CD14-positive monocyte (primary cell): Measurements from ENCODE around the gene ADAMTS4. TPM values are rescaled to one million over a fixed set of nuclear protein-coding genes. Genes with fewer than 3 reads are reported as not detected.

Experiments used
- DNase-seq, 3 donors: peaks; one replicate each; pipeline ENCODE4 v3.0.0-alpha.2; 2011 to 2022
- H2AFZ ChIP-seq: 2 replicates; pipeline ENCODE4 v1.6.0; 2012; ENCODE audit warnings: mild to moderate bottlenecking, low read depth, low read length, inconsistent platforms; ENCODE audit not compliant: insufficient read depth, poor library complexity, severe bottlenecking
- H3K27ac ChIP-seq, 2 donors: 1 replicate in 1 of 2; 2 replicates in 1 of 2; pipeline ENCODE4 v1.5.1; 2012 to 2013; ENCODE audit warnings: low read length in 2 of 2, control low read depth in 1 of 2, inconsistent platforms in 1 of 2, low read depth in 1 of 2, mild to moderate bottlenecking in 1 of 2
- H3K27me3 ChIP-seq, 2 donors: one replicate each; pipeline versions ENCODE4 v1.6.0 to v1.6.1; 2011 to 2013; ENCODE audit warnings: low read length in 2 of 2; ENCODE audit not compliant: control insufficient read depth in 2 of 2, insufficient read depth in 2 of 2
- H3K36me3 ChIP-seq, 2 donors: replicated peaks in 1 of 2; 1 replicate in 1 of 2; 2 replicates in 1 of 2; pipeline versions ENCODE4 v1.5.1 to v1.6.1; 2012 to 2013; ENCODE audit warnings: low read length in 2 of 2, control low read depth in 1 of 2, inconsistent platforms in 1 of 2, mild to moderate bottlenecking in 1 of 2; ENCODE audit not compliant: insufficient read depth in 2 of 2, control insufficient read depth in 1 of 2
- H3K4me1 ChIP-seq, 2 donors: 1 replicate in 1 of 2; 2 replicates in 1 of 2; pipeline versions ENCODE4 v1.5.1 to v1.6.1; 2012 to 2013; ENCODE audit warnings: low read length in 2 of 2, control low read depth in 1 of 2, inconsistent platforms in 1 of 2, mild to moderate bottlenecking in 1 of 2, moderate library complexity in 1 of 2; ENCODE audit not compliant: insufficient read depth in 2 of 2, control insufficient read depth in 1 of 2
- H3K4me2 ChIP-seq: replicated peaks from 2 replicates; pipeline ENCODE3; 2012; ENCODE audit warnings: low read length, moderate library complexity, mild to moderate bottlenecking; ENCODE audit not compliant: poor library complexity, severe bottlenecking; ENCODE audit errors: extremely low read depth
- H3K4me3 ChIP-seq, 3 experiments: fragments of 200-600 bp in 1 of 3; sonication (generic) in 1 of 3; replicated peaks in 1 of 3; 1 replicate in 2 of 3; 2 replicates in 1 of 3; pipeline ENCODE4 v1.5.1; 2011 to 2013; ENCODE audit warnings: low read length in 3 of 3, mild to moderate bottlenecking in 3 of 3, control low read depth in 2 of 3, low read depth in 2 of 3, inconsistent platforms in 1 of 3, moderate library complexity in 1 of 3
- H3K79me2 ChIP-seq: 2 replicates; pipeline ENCODE4 v1.6.0; 2012; ENCODE audit warnings: mild to moderate bottlenecking, control low read depth, inconsistent platforms, low read length, moderate library complexity; ENCODE audit not compliant: insufficient read depth
- H3K9ac ChIP-seq: 2 replicates; pipeline ENCODE4 v1.6.0; 2017; ENCODE audit warnings: low read length, mild to moderate bottlenecking; ENCODE audit not compliant: insufficient read depth, poor library complexity, severe bottlenecking
- H3K9me3 ChIP-seq, 2 donors: replicated peaks in 1 of 2; 1 replicate in 1 of 2; 2 replicates in 1 of 2; pipeline versions ENCODE4 v1.5.1 to v1.6.1; 2012 to 2013; ENCODE audit warnings: low read length in 2 of 2, control low read depth in 1 of 2; ENCODE audit not compliant: control insufficient read depth in 1 of 2, insufficient read depth in 1 of 2
- H4K20me1 ChIP-seq: 2 replicates; pipeline ENCODE4 v1.6.0; 2012; ENCODE audit warnings: mild to moderate bottlenecking, low read length, control low read depth, moderate library complexity; ENCODE audit not compliant: insufficient read depth
- H3K27ac Mint-ChIP-seq, 7 donors: one replicate each; pipeline ENCODE4 v1.8.0; 2020; ENCODE audit warnings: mild to moderate bottlenecking in 7 of 7, mixed read lengths in 7 of 7, moderate library complexity in 6 of 7, inconsistent platforms in 2 of 7
- H3K27me3 Mint-ChIP-seq, 3 donors: one replicate each; pipeline ENCODE4 v1.8.0; 2021 to 2022; ENCODE audit warnings: low read depth in 3 of 3, mild to moderate bottlenecking in 3 of 3, mixed read lengths in 3 of 3, moderate library complexity in 3 of 3, inconsistent platforms in 1 of 3
- H3K36me3 Mint-ChIP-seq, 2 donors: one replicate each; pipeline ENCODE4 v1.8.0; 2020; ENCODE audit warnings: mixed read lengths in 2 of 2, inconsistent platforms in 1 of 2, mild to moderate bottlenecking in 1 of 2
- H3K4me1 Mint-ChIP-seq: one replicate; pipeline ENCODE4 v1.8.0; 2020; ENCODE audit warnings: mild to moderate bottlenecking, mixed read lengths
- H3K4me3 Mint-ChIP-seq, 2 donors: one replicate each; pipeline ENCODE4 v1.8.0; 2020; ENCODE audit warnings: mild to moderate bottlenecking in 2 of 2, mixed read lengths in 2 of 2, moderate library complexity in 1 of 2
- H3K9me3 Mint-ChIP-seq, 7 donors: one replicate each; pipeline ENCODE4 v1.8.0; 2020 to 2022; ENCODE audit warnings: mixed read lengths in 7 of 7, mild to moderate bottlenecking in 6 of 7, moderate library complexity in 6 of 7, inconsistent platforms in 2 of 7
- WGBS: methylation state at CpG from one replicate; pipeline ENCODE4 v1.1.5; 2013; ENCODE audit warnings: missing lambda C conversion rate; ENCODE audit not compliant: insufficient coverage; 5-methylcytosine and 5-hydroxymethylcytosine counted together
- intact Hi-C, 2 donors: fragments of 100-400 bp; cut with micrococcal nuclease; formaldehyde crosslinking; loops; one replicate each; pipeline versions ENCODE4 v1.15.0 to v1.15.1; 2023
- polyA plus RNA-seq, 3 donors: library from polyadenylated mRNA; depleted of rRNA in 1 of 3; unstranded in 2 of 3; stranded (reverse) in 1 of 3; fragments of 300-500 nt in 2 of 3; fragments of >200 nt in 1 of 3; fragmentation: Illumina TruSeq in 2 of 3; gene quantifications; 1 replicate in 2 of 3; 2 replicates in 1 of 3; pipeline ENCODE4 v1.2.3, GENCODE V29; 2012 to 2021
- TF ChIP-seq, protein P1 (sequence below): fragments of 200-600 bp; IDR thresholded peaks from one replicate; pipeline ENCODE4 v1.8.0; 2022; ENCODE audit warnings: antibody characterized with exemption, mild to moderate bottlenecking

Gene ADAMTS4
- polyA plus RNA-seq, 3 donors: 0.01 to 0.04 TPM; not detected in 1

DNA sequence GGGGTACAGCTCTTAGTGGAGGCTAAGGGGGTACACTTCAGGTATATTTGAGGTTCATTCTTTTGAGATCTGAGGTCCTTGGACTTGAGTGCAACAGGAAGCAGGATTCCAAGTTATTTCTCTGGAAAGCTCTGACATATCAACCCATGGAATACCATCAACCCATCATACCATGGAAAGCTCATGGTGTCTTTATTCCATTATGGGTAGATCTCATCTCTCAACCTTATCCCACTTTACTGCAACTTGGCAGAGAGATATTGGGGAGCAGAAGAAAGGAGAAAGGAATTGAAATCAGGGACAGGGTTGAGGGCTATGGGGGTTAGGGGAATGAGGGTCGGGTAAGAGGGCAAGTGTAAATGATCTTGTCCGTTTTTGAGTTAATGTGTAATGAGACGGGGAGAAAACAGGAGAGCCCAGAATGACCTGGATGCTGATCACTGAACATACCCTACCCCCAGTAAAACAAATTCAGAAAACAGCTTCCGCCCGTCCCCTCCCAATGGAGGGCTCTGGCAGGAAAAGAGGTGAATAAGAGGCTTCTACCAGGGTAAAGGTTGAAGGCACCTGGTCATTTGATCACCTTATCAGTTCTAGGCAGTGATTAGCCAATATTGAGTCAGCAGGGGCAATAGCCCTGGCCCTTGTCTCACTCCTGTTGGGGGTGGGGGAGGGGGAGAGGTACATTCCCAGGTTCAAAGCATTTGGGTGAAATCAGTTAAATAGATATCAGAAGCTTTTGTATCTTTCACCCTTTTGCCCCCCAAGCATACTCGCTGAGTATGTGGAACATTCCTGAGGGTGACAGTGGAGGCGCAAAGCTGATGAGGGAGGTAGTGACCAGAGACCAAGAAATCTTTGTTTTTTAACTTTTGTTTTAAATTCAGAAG is 25.2 kb upstream of the ADAMTS4 start:
- H3K4me1 Mint-ChIP-seq: peaks cover 73% of the 10 kb centered on the region
- intact Hi-C loops: no loop called here
- peaks cover 20 to 54% of the 10 kb centered on the region in 2 donors for H3K36me3 ChIP-seq
- no peak overlapping the region for H3K4me2 ChIP-seq
- WGBS: 100% methylated on average over 3 of the region's 7 CpGs
- peaks cover 32 to 51% of the 10 kb centered on the region in 2 donors for H3K4me1 ChIP-seq
- H3K4me3 ChIP-seq: no peak overlapping the region
- H3K27me3 Mint-ChIP-seq: peaks cover 0 to 5% (median 1%) of the 10 kb centered on the region in 3 donors
- H3K27ac ChIP-seq: peak overlapping the region in 1 of 2 donors; percentile 37
- H3K9me3 Mint-ChIP-seq: peaks cover 0 to 2% (median 0%) of the 10 kb centered on the region in 7 donors
- H2AFZ ChIP-seq: no peak overlapping the region
- H4K20me1 ChIP-seq: peaks cover 49% of the 10 kb centered on the region
- peaks cover 50 to 55% of the 10 kb centered on the region in 2 donors for H3K36me3 Mint-ChIP-seq
- H3K79me2 ChIP-seq: peaks cover 20% of the 10 kb centered on the region
- TF ChIP-seq, protein P1, sequence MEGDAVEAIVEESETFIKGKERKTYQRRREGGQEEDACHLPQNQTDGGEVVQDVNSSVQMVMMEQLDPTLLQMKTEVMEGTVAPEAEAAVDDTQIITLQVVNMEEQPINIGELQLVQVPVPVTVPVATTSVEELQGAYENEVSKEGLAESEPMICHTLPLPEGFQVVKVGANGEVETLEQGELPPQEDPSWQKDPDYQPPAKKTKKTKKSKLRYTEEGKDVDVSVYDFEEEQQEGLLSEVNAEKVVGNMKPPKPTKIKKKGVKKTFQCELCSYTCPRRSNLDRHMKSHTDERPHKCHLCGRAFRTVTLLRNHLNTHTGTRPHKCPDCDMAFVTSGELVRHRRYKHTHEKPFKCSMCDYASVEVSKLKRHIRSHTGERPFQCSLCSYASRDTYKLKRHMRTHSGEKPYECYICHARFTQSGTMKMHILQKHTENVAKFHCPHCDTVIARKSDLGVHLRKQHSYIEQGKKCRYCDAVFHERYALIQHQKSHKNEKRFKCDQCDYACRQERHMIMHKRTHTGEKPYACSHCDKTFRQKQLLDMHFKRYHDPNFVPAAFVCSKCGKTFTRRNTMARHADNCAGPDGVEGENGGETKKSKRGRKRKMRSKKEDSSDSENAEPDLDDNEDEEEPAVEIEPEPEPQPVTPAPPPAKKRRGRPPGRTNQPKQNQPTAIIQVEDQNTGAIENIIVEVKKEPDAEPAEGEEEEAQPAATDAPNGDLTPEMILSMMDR: no peak
- H3K9ac ChIP-seq: no peak overlapping the region
- DNase-seq: no peak
- peak overlapping the region in 5 of 7 donors; percentile 4 to 96 (median 79) for H3K27ac Mint-ChIP-seq
- H3K9me3 ChIP-seq: no peaks in the 10 kb centered on the region
- H3K4me3 Mint-ChIP-seq: no peak overlapping the region
- no peaks in the 10 kb centered on the region for H3K27me3 ChIP-seq

DNA sequence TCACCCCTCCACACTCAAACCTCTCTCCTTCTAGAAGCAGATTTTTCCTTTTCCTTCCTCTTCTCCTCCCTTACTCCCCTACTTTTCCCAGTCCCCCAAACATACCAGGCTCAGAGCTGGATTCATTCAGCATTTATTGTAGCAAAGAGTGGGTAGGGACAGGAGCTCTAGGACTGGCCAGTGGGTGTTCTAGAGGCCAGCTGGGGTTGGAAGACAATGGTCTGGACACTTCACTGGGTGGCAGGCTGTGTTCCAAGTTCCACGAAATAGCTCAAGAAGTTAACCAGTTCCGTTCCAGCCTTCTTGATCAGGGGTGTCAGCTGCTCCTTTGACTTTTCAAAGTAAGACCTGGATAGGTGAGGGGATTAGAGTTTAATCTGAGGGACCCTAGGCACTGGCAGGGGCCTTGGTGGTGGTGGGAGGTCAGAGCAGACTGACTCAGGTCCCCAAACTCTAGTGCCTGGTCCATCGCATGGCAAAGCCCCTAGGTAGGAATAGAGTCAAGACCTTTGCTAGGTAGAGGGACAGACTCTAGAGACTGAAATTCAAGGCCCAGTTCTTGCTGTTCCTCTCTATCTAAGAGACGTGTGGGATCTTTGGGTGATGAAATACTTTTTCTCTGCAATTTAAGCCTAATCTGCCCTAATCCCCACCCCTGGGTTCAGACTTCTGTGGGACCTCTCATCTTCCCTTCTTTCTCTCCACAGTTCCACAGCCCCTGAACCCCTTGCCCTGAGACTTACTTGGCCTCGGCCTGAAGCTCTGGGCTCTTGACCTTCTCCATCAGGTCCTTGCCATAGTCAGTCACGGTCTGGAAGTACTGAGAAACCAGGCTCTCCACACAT is 23.5 kb upstream of the ADAMTS4 start:
- H3K27ac ChIP-seq: peak overlapping the region; percentile 12 to 37
- H3K36me3 Mint-ChIP-seq: peaks cover 55 to 61% of the 10 kb centered on the region in 2 donors
- H3K4me1 Mint-ChIP-seq: peaks cover 76% of the 10 kb centered on the region
- H3K36me3 ChIP-seq: peaks cover 26 to 57% of the 10 kb centered on the region in 2 donors
- H4K20me1 ChIP-seq: peaks cover 61% of the 10 kb centered on the region
- 93% methylated on average over 4 of the region's 6 CpGs for WGBS
- no peak overlapping the region for H3K4me3 ChIP-seq
- intact Hi-C loops: no loop called here
- no peak overlapping the region for H3K9ac ChIP-seq
- peak overlapping the region; percentile 17 to 85 (median 58) for H3K27ac Mint-ChIP-seq
- H3K4me2 ChIP-seq: no peak overlapping the region
- peaks cover 38 to 57% of the 10 kb centered on the region in 2 donors for H3K4me1 ChIP-seq
- no peak overlapping the region for H3K4me3 Mint-ChIP-seq
- H2AFZ ChIP-seq: no peak overlapping the region
- H3K79me2 ChIP-seq: peaks cover 37% of the 10 kb centered on the region
- H3K27me3 Mint-ChIP-seq: peaks cover 0 to 3% (median 1%) of the 10 kb centered on the region in 3 donors
- TF ChIP-seq, protein P1: no peak
- no peaks in the 10 kb centered on the region for H3K27me3 ChIP-seq
- peaks cover 0 to 2% (median 0%) of the 10 kb centered on the region in 7 donors for H3K9me3 Mint-ChIP-seq
- H3K9me3 ChIP-seq: no peaks in the 10 kb centered on the region
- DNase-seq: no peak
